SK-N-SH treated with all-trans-retinoic acid at 6 μM for 48 hours (cell line): ENCODE data around the gene OCA2.

Experiments used
- ATAC-seq: fragments of 200-7000 bp; cut with Tn5 transposase; 3 replicates; pipeline ENCODE4 v1.9.1; 2020; ENCODE audit warnings: mild to moderate bottlenecking, moderate library complexity
- ARNTL ChIP-seq: fragments of 450-650 bp; formaldehyde crosslinking; IDR thresholded peaks from 2 replicates; pipeline ENCODE4 v1.5.0; 2020; ENCODE audit warnings: low read depth, mild to moderate bottlenecking, moderate library complexity, borderline replicate concordance
- BACH2 ChIP-seq: fragments of 250-450 bp; sonication (Bioruptor Pico); IDR thresholded peaks from 2 replicates; pipeline ENCODE4 v1.9.0; 2021; ENCODE audit warnings: mild to moderate bottlenecking, borderline replicate concordance
- ESRRG ChIP-seq: fragments of 250-450 bp; sonication (Bioruptor Pico); IDR thresholded peaks from 2 replicates; pipeline ENCODE4 v1.6.1; 2021; ENCODE audit warnings: mild to moderate bottlenecking
- GLIS3 ChIP-seq: fragments of 250-450 bp; sonication (Bioruptor Pico); IDR thresholded peaks from 2 replicates; pipeline ENCODE4 v1.5.0; 2020; ENCODE audit warnings: mild to moderate bottlenecking, moderate library complexity
- ISL1 ChIP-seq: fragments of 250-450 bp; sonication (Bioruptor Pico); IDR thresholded peaks from 2 replicates; pipeline ENCODE4 v2.1.2; 2022; ENCODE audit warnings: mild to moderate bottlenecking, moderate library complexity
- OSR1 ChIP-seq: fragments of 250-450 bp; sonication (Bioruptor Pico); IDR thresholded peaks from 2 replicates; pipeline ENCODE4 v1.8.0; 2022; ENCODE audit warnings: moderate library complexity, mild to moderate bottlenecking, inconsistent platforms
- PATZ1 ChIP-seq: fragments of 250-450 bp; sonication (Bioruptor Pico); IDR thresholded peaks from 2 replicates; pipeline ENCODE4 v1.8.0; 2020; ENCODE audit warnings: mild to moderate bottlenecking, moderate library complexity, borderline replicate concordance
- PPARA ChIP-seq: fragments of 250-450 bp; sonication (Bioruptor Pico); IDR thresholded peaks from 2 replicates; pipeline ENCODE4 v1.5.0; 2020; ENCODE audit warnings: mild to moderate bottlenecking, borderline replicate concordance
- RARB ChIP-seq: fragments of 250-450 bp; sonication (Bioruptor Pico); IDR thresholded peaks from 2 replicates; pipeline ENCODE4 v1.8.0; 2021; ENCODE audit warnings: mild to moderate bottlenecking, moderate library complexity
- SNAI2 ChIP-seq: fragments of 250-450 bp; sonication (Bioruptor Pico); IDR thresholded peaks from 2 replicates; pipeline ENCODE4 v1.5.0; 2020; ENCODE audit warnings: mild to moderate bottlenecking, moderate library complexity
- TCF4 ChIP-seq: fragments of 250-450 bp; sonication (Bioruptor Pico); IDR thresholded peaks from 2 replicates; pipeline ENCODE4 v1.8.0; 2021; ENCODE audit warnings: mild to moderate bottlenecking, moderate library complexity, borderline replicate concordance
- TOX ChIP-seq: fragments of 250-450 bp; sonication (Bioruptor Pico); IDR thresholded peaks from 2 replicates; pipeline ENCODE4 v1.8.0; 2021; ENCODE audit warnings: mild to moderate bottlenecking, moderate library complexity, borderline replicate concordance
- ZC3H10 ChIP-seq: fragments of 250-450 bp; sonication (Bioruptor Pico); IDR thresholded peaks from 2 replicates; pipeline ENCODE4 v1.5.1; 2021; ENCODE audit warnings: mild to moderate bottlenecking, moderate library complexity
- ZFP3 ChIP-seq: fragments of 250-450 bp; sonication (Bioruptor Pico); IDR thresholded peaks from 2 replicates; pipeline ENCODE4 v1.5.0; 2020; ENCODE audit warnings: mild to moderate bottlenecking, moderate library complexity
- ZFP30 ChIP-seq: fragments of 450-650 bp; formaldehyde crosslinking; IDR thresholded peaks from 2 replicates; pipeline ENCODE4 v1.5.0; 2022; ENCODE audit warnings: mild to moderate bottlenecking, moderate library complexity
- ZNF565 ChIP-seq: fragments of 450-650 bp; formaldehyde crosslinking; conservative IDR thresholded peaks from 2 replicates; pipeline ENCODE4 v1.5.0; 2020; ENCODE audit warnings: low read depth, mild to moderate bottlenecking, moderate library complexity
- ZNF70 ChIP-seq: fragments of 450-650 bp; formaldehyde crosslinking; IDR thresholded peaks from 2 replicates; pipeline ENCODE4 v1.5.0; 2020; ENCODE audit warnings: mild to moderate bottlenecking, moderate library complexity
- ZNF8 ChIP-seq: fragments of 450-650 bp; formaldehyde crosslinking; IDR thresholded peaks from 2 replicates; pipeline ENCODE4 v1.5.0; 2020; ENCODE audit warnings: mild to moderate bottlenecking, moderate library complexity
- TF ChIP-seq, protein P1 (sequence below): fragments of 250-450 bp; sonication (Bioruptor Pico); IDR thresholded peaks from 2 replicates; pipeline ENCODE4 v1.8.0; 2021; ENCODE audit warnings: low read depth, mild to moderate bottlenecking, moderate library complexity, borderline replicate concordance
- TF ChIP-seq, protein P2 (sequence below): fragments of 250-450 bp; sonication (Bioruptor Pico); IDR thresholded peaks from 2 replicates; pipeline ENCODE4 v1.5.1; 2020; ENCODE audit warnings: low read depth, mild to moderate bottlenecking, moderate library complexity
- TF ChIP-seq, protein P3 (sequence below): fragments of 250-450 bp; sonication (Bioruptor Pico); IDR thresholded peaks from 2 replicates; pipeline ENCODE4 v1.5.1; 2021; ENCODE audit warnings: mild to moderate bottlenecking, moderate library complexity

The OCA2 gene

DNA sequence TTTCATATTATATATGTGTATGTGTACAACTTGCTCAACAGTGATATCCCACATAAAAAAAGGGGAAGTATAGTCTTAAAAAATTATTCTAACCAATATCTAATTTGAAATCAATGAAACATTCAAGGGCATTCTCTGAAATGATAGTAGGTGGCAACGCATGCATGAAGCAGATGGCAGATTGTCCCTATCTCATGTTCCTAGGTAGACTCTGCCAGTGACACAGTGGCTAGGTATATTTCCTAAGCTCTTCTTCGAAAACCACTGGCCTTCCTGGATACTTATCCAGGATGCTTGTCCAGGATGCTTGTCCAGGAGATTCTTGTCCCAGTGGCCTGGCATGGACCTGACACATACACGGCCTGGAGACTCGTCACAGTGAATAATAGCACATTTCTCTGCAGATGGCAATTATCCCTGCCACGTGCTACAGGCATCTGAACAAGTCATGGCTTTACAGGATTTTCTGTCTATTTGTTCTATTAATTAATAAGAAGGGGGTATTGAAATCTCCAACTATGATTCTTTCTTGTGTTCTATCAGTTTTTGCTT is 54.9 kb downstream of the OCA2 start:
- no peak for TF ChIP-seq TOX (CRISPR knock-in tag)
- TF ChIP-seq ZNF8 (CRISPR knock-in tag): no peak
- TF ChIP-seq, protein P1, sequence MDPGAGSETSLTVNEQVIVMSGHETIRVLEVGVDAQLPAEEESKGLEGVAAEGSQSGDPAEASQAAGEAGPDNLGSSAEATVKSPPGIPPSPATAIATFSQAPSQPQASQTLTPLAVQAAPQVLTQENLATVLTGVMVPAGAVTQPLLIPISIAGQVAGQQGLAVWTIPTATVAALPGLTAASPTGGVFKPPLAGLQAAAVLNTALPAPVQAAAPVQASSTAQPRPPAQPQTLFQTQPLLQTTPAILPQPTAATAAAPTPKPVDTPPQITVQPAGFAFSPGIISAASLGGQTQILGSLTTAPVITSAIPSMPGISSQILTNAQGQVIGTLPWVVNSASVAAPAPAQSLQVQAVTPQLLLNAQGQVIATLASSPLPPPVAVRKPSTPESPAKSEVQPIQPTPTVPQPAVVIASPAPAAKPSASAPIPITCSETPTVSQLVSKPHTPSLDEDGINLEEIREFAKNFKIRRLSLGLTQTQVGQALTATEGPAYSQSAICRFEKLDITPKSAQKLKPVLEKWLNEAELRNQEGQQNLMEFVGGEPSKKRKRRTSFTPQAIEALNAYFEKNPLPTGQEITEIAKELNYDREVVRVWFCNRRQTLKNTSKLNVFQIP (CRISPR knock-in tag): no peak
- no peak for TF ChIP-seq ZC3H10
- TF ChIP-seq ZNF70: no peak
- no peak for TF ChIP-seq SNAI2 (CRISPR knock-in tag)
- no peak for TF ChIP-seq PATZ1
- TF ChIP-seq ESRRG (CRISPR knock-in tag): no peak
- TF ChIP-seq BACH2 (CRISPR knock-in tag): no peak
- TF ChIP-seq ARNTL (CRISPR knock-in tag): no peak
- TF ChIP-seq ZFP30 (CRISPR knock-in tag): no peak
- no peak for TF ChIP-seq PPARA (CRISPR knock-in tag)
- no peak for TF ChIP-seq ZFP3 (CRISPR knock-in tag)
- TF ChIP-seq, protein P2, sequence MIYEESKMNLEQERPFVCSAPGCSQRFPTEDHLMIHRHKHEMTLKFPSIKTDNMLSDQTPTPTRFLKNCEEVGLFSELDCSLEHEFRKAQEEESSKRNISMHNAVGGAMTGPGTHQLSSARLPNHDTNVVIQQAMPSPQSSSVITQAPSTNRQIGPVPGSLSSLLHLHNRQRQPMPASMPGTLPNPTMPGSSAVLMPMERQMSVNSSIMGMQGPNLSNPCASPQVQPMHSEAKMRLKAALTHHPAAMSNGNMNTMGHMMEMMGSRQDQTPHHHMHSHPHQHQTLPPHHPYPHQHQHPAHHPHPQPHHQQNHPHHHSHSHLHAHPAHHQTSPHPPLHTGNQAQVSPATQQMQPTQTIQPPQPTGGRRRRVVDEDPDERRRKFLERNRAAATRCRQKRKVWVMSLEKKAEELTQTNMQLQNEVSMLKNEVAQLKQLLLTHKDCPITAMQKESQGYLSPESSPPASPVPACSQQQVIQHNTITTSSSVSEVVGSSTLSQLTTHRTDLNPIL (CRISPR knock-in tag): no peak
- ATAC-seq: no peak

DNA sequence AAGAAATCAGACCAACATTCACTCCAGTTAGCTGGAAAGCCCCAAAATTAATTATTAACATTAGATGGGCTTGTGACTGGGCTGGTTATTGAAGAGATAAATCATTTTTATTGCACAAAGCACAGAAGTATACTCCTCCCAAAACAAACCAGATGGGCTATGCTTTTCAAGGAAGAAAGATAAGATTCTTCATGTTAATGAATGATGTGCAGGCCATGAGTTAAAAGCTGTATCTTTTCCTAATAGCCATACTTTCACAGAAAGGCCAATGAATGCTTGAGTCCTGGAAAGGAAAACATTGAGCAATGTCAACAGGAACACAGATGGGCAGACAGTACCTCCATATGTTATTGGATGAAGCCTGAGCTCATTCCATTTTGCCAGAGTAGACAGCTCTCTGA is 55.4 kb downstream of the OCA2 start:
- no peak for TF ChIP-seq RARB (CRISPR knock-in tag)
- TF ChIP-seq TCF4 (CRISPR knock-in tag): peak; percentile 57; the same call in 1 of the 2 replicates
- no peak for TF ChIP-seq ZFP3 (CRISPR knock-in tag)
- TF ChIP-seq, all 23 proteins: peak for 1
- ATAC-seq: no peak

DNA sequence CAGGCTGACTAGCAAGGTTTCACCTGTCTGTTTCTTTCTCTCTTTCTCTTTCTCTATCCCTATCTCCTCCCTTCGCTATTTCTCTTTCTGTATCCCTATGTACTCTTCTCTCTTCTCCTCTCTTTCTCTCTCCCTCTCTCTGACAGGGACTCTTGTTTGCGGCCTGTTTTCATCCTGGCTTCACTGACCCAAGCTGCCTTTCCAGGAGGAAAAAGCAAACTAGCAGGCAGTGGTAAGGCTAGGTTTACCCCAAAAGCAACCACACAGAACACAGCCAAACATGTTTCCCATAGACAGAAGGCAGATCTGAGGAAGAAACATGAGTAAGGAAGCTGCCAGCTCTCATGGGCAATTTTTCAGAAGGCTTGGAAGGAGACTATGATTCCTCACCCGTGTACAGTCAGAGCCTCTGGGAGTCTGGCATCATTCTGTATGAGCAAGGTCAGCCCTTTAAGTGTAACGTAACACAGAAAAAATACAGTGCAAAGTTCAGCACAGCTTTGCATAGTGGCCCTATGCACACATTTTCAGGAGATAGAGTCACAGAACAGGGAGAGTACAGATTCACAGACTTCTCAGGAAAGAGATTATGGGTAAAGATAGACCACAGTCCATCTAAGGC is 61.0 kb downstream of the OCA2 start:
- TF ChIP-seq, protein P2 (CRISPR knock-in tag): no peak
- TF ChIP-seq, protein P3, sequence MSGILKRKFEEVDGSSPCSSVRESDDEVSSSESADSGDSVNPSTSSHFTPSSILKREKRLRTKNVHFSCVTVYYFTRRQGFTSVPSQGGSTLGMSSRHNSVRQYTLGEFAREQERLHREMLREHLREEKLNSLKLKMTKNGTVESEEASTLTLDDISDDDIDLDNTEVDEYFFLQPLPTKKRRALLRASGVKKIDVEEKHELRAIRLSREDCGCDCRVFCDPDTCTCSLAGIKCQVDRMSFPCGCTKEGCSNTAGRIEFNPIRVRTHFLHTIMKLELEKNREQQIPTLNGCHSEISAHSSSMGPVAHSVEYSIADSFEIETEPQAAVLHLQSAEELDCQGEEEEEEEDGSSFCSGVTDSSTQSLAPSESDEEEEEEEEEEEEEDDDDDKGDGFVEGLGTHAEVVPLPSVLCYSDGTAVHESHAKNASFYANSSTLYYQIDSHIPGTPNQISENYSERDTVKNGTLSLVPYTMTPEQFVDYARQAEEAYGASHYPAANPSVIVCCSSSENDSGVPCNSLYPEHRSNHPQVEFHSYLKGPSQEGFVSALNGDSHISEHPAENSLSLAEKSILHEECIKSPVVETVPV: no peak
- TF ChIP-seq TCF4 (CRISPR knock-in tag) (no peak), ZNF565 (CRISPR knock-in tag) (no peak), PATZ1 (no peak), ZNF8 (CRISPR knock-in tag) (no peak), TOX (CRISPR knock-in tag) (no peak), ISL1 (CRISPR knock-in tag) (no peak), BACH2 (CRISPR knock-in tag) (no peak), ARNTL (CRISPR knock-in tag) (no peak), SNAI2 (CRISPR knock-in tag) (no peak), ESRRG (CRISPR knock-in tag) (no peak), OSR1 (no peak), GLIS3 (CRISPR knock-in tag) (no peak), ZNF70 (no peak), RARB (CRISPR knock-in tag) (no peak)
- TF ChIP-seq, protein P1 (CRISPR knock-in tag): no peak
- no peak for ATAC-seq
